GM21515 (cell line): ENCODE measurements around the gene MMP11.

Experiments
- ATAC-seq: cut with Tn5 transposase; IDR thresholded peaks from one replicate; pipeline ENCODE4 v1.9.1; 2021; ENCODE audit not compliant: unreplicated experiment

The MMP11 gene

DNA sequence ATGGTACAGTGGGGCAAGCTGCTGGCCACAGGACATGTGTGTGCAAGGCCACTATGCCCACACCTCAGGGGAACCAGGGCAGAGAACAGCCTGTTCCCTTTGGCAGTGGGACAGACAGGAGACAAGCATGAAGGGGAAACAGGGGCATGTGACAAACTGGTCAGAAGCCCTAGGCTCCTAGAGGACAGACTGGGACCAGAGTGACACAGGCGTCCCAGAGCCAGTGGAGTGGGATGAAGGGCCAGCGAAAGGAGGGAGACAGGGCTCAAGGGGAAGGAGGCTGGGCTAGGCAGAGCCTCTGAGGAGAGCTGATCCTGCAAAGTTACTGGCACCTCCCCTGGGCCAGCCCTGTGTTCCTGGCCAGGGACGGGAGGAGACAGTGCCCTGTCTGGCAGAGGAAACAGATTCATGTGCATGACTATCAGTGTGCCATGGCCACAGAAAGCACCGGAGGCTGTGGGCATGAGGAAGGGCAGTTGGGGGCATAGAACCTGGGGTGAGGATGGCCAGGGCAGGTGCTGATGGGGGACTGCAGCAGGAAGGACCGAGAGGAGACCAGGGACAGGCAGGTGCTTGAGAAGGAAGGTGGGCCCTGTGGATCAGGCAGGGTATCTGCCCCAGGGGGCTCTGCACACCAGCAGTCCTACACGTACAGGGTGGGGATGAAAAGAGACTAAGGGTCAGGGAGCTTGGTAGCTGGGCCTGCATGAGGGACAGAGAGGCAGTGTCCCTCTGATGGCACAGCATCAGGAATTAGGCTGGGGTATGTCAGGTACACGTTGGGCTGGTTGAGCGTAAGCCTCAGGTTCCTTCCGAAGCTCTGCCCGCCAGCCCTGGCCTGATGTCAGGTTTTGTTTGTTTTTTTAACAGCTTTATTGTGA, 56.4 kb downstream of the MMP11 start:
- ATAC-seq, result no peak

DNA sequence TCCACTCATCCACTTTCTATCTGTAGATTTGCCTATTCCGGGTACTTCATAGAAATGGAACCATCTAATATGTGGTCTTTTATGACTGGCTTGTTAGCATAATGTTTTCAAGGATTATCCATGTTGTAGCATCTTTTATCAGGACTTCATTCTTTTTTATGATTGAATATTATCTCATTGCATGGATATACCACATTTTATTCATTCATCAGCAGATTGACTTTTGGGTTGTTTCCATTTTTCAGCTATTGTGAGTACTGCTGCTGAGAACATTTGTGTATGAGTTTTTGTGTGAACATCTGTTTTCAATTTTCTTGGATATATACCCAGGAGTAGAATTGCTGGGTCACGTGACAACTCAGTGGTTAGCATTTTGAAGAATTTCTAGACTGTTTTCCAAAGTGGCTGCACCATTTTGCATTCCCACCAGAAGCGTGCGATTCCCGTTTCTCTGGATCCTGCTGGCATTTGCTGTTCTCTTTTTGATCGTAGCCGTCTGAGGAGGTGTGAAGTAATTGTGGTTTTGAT, 57.3 kb downstream of the MMP11 start:
- no peak for ATAC-seq

DNA sequence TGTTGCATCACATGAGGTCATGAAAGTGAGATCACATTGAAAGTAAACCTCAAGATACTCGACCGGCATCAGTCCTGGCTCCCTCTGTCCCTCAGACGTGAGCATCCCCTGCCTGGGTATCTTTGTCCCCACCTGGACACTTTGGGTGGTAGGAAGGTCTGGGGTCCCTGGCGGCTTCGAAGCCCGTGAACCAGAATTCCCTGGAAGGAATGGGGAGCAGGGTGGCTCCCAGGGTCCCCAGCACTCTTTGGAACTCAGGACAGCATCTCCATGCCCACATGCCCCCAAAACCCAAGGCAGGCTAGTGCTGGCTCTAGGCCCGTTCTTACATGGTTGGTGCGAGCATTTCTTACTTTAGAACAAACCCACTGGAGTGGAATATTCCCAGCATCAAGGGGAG, 58.6 kb downstream of the MMP11 start:
- ATAC-seq, result no peak

DNA sequence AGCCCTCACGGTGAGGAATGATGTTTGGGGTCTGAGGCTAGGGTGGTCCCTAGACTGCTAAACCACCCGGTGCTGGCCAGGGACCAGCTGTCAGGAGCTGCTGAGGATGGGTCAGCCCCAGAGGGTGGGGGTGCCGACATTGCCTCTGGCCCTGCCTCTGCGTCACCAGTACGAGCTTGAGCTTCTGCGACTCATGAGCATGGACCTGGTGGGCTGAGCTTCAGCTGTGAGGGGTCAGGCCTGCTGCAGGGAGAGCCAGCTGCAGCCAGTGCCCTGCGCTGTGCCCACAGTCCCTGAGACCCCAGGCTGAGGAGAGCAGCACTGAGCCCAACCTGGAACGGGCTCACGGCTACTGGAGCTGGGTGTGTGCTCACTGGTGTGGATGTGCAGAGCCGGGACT, 59.1 kb downstream of the MMP11 start:
- no peak for ATAC-seq

DNA sequence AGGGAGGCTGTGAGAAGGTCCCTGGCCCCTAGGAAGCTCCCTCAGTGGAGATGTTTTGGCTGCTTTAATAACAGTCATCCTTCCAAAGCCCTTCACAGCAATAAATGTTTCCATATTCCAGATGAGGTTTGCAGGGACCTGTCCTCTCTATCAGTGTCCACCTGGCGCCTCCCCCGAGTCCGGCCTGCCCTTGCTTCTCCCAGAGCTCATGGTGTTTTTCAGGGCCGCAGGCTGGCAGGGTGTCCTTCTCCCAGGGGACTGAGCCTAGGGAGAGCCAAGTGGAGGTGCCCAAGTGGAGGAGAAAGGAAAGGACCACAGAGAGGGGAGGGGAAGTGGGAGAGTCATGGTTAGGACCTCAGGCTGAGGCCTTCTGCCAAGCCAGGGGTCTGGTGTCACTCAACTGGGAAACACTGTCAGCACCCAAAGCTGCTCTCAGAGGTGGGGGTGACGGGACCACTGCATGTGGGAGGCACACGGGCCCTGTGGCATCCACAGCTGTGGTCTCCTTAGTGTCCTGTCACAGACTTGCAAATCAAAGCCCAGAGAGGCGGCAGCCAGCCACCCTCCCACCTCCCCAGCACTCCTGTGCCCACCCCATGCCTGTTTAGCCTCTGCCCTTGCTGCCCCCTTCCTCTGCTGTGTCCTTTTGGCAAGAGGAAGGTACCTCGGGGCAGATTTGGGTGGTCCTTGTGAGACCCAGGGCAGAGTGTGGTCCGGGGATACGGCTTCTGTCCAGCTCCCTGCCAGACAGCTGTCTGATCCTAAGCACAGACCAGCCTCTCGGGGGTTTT, 59.8 kb downstream of the MMP11 start:
- no peak for ATAC-seq

DNA sequence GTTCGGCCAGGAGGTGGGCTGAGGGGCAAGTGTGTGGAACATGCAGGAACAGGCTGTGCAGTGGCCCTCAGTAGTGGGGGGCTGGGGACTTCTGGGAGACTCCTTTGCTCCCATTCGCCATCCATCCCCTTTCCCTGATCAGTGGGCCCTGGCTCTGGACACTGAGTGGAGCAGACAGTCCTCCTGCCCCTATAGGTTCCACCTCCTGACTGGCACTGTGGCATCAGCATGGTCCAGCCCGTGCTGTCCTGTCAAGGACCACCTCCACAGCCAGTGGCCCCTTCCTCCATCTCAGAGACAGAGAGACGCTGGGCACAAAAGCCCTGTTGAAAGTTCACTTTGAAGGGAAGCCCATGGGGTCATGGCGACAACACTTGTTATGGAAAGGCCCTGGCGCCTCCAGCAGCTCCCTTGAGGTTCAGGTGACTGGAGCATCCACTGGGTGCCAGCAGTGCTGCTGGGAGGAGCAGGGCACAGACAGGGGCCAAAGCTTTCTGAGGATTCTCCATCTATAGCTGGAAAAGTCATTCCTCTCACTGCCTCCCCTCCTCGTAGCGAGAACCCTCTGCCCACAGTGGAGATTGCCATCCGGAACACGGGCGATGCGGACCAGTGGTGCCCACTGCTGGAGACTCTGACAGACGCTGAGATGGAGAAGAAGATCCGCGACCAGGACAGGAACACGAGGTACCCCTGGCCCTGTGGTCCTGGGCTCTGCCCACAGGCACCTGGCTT, 60.5 kb downstream of the MMP11 start:
- no peak for ATAC-seq
